Measurements from ENCODE around the gene THSD4.
A peak's percentile ranks its signal among the peaks of the same experiment; 100 is the strongest.

THSD4 gene

GRCh38 chr15:71109130-71109529 is 6.1 kb upstream of the THSD4 start:
- Mint-ChIP-seq H3K36me3 (no peaks in the 10 kb centered on the region), H3K27ac (no peak overlapping the region), H3K27me3 (peaks cover 17 to 21% of the 10 kb centered on the region in 2 donors), H3K9me3 (peaks cover 0 to 1% of the 10 kb centered on the region in 2 donors), H3K4me1 (no peaks in the 10 kb centered on the region), H3K4me3 (no peak overlapping the region)
- DNase-seq (no peak), ATAC-seq (replicated peaks) (no peak)

- peaks cover 0 to 1% of the 10 kb centered on the region in 2 donors for H3K9me3 Mint-ChIP-seq
These were observed 5.4 kb upstream of the THSD4 start for GRCh38 chr15:71109905-71110304.

GRCh38 chr15:71110405-71111180 is 4.7 kb upstream of the THSD4 start:
- ATAC-seq (replicated peaks) = no peak
- no peak for DNase-seq
- Mint-ChIP-seq H3K4me1 (peaks cover 7 to 8% of the 10 kb centered on the region in 2 donors), H3K4me3 (no peak overlapping the region), H3K27me3 (peaks cover 27 to 30% of the 10 kb centered on the region in 2 donors), H3K9me3 (peaks cover 0 to 1% of the 10 kb centered on the region in 2 donors), H3K27ac (no peak overlapping the region), H3K36me3 (no peaks in the 10 kb centered on the region)

More at GRCh38 chr15:71109905-71110304, 5.4 kb upstream of the THSD4 start:
- Mint-ChIP-seq H3K27ac (no peak overlapping the region), H3K36me3 (no peaks in the 10 kb centered on the region), H3K4me1 (peaks cover 2% of the 10 kb centered on the region in 2 donors), H3K27me3 (peaks cover 23 to 25% of the 10 kb centered on the region in 2 donors), H3K4me3 (no peak overlapping the region)
- ATAC-seq (replicated peaks) (no peak), DNase-seq (no peak)

DNA sequence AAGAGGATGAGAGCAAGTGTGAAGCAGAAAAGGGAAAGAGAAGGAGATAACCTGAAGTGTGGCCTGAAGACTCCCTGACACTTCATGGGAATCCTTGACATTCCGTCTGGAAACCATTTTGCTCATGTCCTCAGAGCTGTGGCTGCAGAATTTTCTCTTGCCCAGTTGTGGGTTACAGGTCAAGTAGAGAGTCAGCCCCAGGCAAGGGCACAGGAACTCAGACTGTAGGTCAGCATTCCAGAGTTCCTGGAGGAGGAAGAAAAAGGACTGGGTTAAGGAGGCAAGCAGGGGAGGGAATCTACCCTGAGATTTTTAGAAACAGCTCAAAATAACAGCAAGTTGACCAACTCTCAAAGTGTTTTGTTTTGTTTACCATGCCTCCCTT is 4.1 kb upstream of the THSD4 start:
- H3K36me3 Mint-ChIP-seq = no peaks in the 10 kb centered on the region
- DNase-seq = no peak
- H3K4me1 Mint-ChIP-seq = peaks cover 7 to 11% of the 10 kb centered on the region in 2 donors
- no peak overlapping the region for H3K27ac Mint-ChIP-seq
- H3K27me3 Mint-ChIP-seq = peaks cover 24 to 34% of the 10 kb centered on the region in 2 donors
- H3K9me3 Mint-ChIP-seq = peaks cover 0 to 1% of the 10 kb centered on the region in 2 donors
- no peak overlapping the region for H3K4me3 Mint-ChIP-seq
- no peak for ATAC-seq (replicated peaks)

GRCh38 chr15:71111950-71112349 is 3.3 kb upstream of the THSD4 start:
- H3K9me3 Mint-ChIP-seq = peaks cover 0 to 1% of the 10 kb centered on the region in 2 donors
- H3K36me3 Mint-ChIP-seq = no peaks in the 10 kb centered on the region
- ATAC-seq (replicated peaks) (no peak), DNase-seq (no peak)
- H3K4me1 Mint-ChIP-seq = peaks cover 9 to 16% of the 10 kb centered on the region in 2 donors
- H3K27me3 Mint-ChIP-seq = peaks cover 29 to 42% of the 10 kb centered on the region in 2 donors
- no peak overlapping the region for H3K4me3 Mint-ChIP-seq
- no peak overlapping the region for H3K27ac Mint-ChIP-seq

DNA sequence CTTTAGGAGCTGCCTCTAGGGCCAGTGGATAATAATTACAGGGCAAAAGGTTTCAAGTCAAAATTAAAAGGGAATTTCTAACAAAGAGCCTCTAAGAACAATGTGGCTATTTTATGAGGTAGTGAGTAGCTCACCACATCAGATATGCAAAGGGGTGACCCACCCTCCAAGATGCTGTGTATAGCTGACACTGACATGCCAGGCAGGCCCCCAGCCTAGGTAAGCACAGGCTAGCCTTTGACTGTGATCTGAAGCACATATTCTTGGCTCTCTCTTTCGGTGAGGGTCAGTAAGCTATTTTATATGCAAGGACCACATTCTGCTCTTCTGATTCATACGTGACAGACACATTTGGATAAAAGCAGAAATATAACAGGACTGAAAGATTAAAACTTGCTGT is 2.8 kb upstream of the THSD4 start:
- H3K4me3 Mint-ChIP-seq = no peak overlapping the region
- no peak for ATAC-seq (replicated peaks)

DNA sequence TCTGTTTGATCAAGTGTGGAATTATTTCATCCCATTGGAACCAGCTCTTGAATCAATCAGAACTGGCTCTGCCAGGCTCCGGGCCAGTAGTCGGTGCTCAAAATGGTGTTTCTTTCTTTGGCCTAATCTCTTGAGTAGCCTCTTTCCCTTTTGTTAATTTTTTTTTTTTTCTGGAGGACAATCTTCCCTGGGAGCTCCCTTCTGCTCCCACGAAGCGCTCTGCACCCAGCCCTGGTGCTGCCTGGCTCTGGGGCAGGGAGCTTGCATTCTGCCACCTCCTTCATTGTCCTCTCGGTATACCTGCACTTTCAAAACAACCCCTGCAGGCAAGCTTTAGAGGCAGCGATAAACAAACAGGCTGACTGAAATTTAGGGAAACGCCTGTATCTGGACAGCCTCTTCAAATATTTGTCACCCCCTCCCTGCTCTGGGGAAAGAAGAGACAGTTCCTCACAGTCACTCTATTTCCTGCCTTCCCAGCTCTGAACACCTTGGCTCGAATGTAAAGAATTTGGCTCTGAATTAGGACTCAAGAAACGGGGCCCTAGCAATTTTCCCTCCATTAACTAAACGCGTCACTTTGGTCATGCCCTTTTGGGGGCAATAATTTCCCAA is 1.1 kb upstream of the THSD4 start:
- Mint-ChIP-seq H3K27me3 (peaks cover 48 to 56% of the 10 kb centered on the region in 2 donors), H3K4me1 (peaks cover 9 to 16% of the 10 kb centered on the region in 2 donors), H3K36me3 (no peaks in the 10 kb centered on the region), H3K4me3 (no peak overlapping the region), H3K27ac (no peak overlapping the region), H3K9me3 (no peaks in the 10 kb centered on the region)
- no peak for ATAC-seq (replicated peaks)
- no peak for DNase-seq

More for the DNA sequence above, 2.8 kb upstream of the THSD4 start:
- H3K36me3 Mint-ChIP-seq = no peaks in the 10 kb centered on the region
- no peak for DNase-seq
- peaks cover 9 to 16% of the 10 kb centered on the region in 2 donors for H3K4me1 Mint-ChIP-seq
- H3K9me3 Mint-ChIP-seq = no peaks in the 10 kb centered on the region
- H3K27ac Mint-ChIP-seq = no peak overlapping the region
- peaks cover 32 to 46% of the 10 kb centered on the region in 2 donors for H3K27me3 Mint-ChIP-seq

GRCh38 chr15:71115567-71116351 is 488 bp downstream of the THSD4 start:
- DNase-seq = no peak
- Mint-ChIP-seq H3K36me3 (no peaks in the 10 kb centered on the region), H3K4me1 (peaks cover 9 to 16% of the 10 kb centered on the region in 2 donors), H3K27ac (no peak overlapping the region), H3K4me3 (peak overlapping the region; percentile 77 to 80), H3K9me3 (no peaks in the 10 kb centered on the region), H3K27me3 (peaks cover 49 to 50% of the 10 kb centered on the region in 2 donors)
- ATAC-seq (replicated peaks) = peak; percentile 45 to 54

GRCh38 chr15:71116366-71116765 is 1.1 kb downstream of the THSD4 start:
- Mint-ChIP-seq H3K27ac (no peak overlapping the region), H3K4me1 (peaks cover 9 to 16% of the 10 kb centered on the region in 2 donors), H3K27me3 (peaks cover 48 to 53% of the 10 kb centered on the region in 2 donors), H3K4me3 (peak overlapping the region; percentile 50 to 64), H3K36me3 (no peaks in the 10 kb centered on the region), H3K9me3 (no peaks in the 10 kb centered on the region)
- ATAC-seq (replicated peaks) (no peak), DNase-seq (no peak)

DNA sequence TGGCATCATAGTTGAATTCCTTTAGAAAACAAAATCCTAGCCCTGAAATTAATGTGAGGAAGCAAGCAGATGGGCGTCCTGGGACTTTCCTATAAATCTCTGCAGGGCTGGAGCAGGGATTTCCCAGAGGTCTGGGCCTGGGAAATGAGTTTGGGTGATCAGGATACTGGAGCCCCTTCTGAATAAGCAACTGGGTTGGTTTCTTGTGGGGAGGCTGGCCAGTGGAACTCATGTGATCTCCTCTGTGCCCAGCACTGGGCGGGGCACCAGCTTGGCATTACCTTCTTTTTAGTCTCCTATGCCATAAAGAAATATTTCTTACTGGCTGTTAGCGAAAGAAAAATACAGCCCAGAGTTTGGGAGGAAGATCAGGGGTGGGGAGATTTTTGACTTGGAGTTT is 1.7 kb downstream of the THSD4 start:
- H3K27ac Mint-ChIP-seq = no peak overlapping the region
- DNase-seq (no peak), ATAC-seq (replicated peaks) (no peak)
- H3K4me3 Mint-ChIP-seq = no peak overlapping the region
- H3K36me3 Mint-ChIP-seq = no peaks in the 10 kb centered on the region
- peaks cover 9 to 16% of the 10 kb centered on the region in 2 donors for H3K4me1 Mint-ChIP-seq
- H3K9me3 Mint-ChIP-seq = no peaks in the 10 kb centered on the region
- H3K27me3 Mint-ChIP-seq = peaks cover 50 to 58% of the 10 kb centered on the region in 2 donors

GRCh38 chr15:71117714-71118305 is 2.5 kb downstream of the THSD4 start:
- Mint-ChIP-seq H3K27ac (no peak overlapping the region), H3K4me1 (peaks cover 9 to 16% of the 10 kb centered on the region in 2 donors), H3K27me3 (peaks cover 50 to 58% of the 10 kb centered on the region in 2 donors), H3K9me3 (no peaks in the 10 kb centered on the region), H3K36me3 (no peaks in the 10 kb centered on the region), H3K4me3 (no peak overlapping the region)
- ATAC-seq (replicated peaks) = no peak
- no peak for DNase-seq

DNA sequence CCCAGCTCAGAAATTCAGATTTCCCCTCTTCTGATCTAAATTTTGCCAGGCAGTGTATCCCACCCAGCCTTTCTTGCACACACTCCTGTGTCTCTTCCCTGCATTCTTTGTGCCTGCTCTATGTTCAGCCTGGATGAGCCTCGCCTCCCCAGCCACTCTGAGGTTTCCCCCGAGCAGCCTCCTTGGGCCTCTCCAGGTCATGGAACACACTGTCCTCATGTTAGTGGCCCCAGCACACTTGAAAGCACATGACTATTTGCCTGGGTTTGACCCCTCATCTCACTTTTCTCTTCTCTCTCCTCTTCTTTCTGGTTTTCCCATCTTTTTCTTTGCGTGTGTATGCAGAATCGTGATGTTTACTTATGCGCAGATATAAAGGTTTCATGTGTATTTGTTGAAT is 3.1 kb downstream of the THSD4 start:
- H3K27me3 Mint-ChIP-seq = peaks cover 50 to 58% of the 10 kb centered on the region in 2 donors
- H3K9me3 Mint-ChIP-seq = no peaks in the 10 kb centered on the region
- no peak for ATAC-seq (replicated peaks)
- no peak overlapping the region for H3K27ac Mint-ChIP-seq
- no peak for DNase-seq
- H3K4me3 Mint-ChIP-seq = no peak overlapping the region
- no peaks in the 10 kb centered on the region for H3K36me3 Mint-ChIP-seq
- peaks cover 9 to 16% of the 10 kb centered on the region in 2 donors for H3K4me1 Mint-ChIP-seq

DNA sequence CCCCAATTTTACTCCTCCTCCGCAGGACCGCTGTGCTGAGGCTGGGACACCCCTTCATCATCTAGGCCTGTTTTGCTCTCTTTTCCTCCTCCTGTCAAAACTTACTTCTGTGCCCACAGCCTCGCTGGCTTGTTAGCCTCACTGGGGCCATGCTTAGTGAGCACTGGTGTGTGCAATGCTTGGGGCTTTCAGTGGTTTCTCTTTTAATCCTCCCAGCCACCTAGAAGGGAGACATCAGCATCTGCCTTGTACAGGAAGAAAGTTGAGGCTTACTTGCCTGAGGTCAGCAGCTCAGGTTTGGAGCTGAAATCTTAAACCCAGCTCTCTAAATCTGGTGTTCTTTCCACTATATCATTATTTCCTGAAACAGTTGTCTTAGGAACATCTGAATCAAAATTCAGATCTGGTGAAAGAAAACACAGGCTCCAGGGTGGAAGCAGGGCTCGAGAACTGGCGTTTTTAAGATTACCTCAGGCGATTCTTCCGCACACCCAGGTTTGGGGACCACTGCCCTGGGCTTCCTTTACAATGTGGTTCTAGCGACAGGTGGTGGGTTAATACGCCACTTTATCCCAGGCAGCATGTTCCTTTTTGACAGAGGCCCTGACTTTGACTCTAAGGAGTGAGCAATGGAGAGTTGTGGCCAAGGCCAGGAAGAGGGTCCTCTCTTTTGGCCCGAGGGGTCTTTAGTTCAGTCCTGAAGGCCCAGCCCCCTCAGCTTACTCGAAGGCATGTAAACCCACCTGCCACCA is 3.8 kb downstream of the THSD4 start:
- Mint-ChIP-seq H3K4me1 (peaks cover 9 to 16% of the 10 kb centered on the region in 2 donors), H3K27ac (no peak overlapping the region), H3K9me3 (no peaks in the 10 kb centered on the region), H3K27me3 (peaks cover 48 to 56% of the 10 kb centered on the region in 2 donors), H3K36me3 (no peaks in the 10 kb centered on the region), H3K4me3 (no peak overlapping the region)
- ATAC-seq (replicated peaks) (no peak), DNase-seq (no peak)
